Left cardiac atrium (tissue), 4 donors: ENCODE data around the gene PRRT1. TPM values are rescaled to one million over a fixed set of nuclear protein-coding genes. Genes with fewer than 3 reads are reported as not detected.
A peak's percentile ranks its signal among the peaks of the same experiment; 100 is the strongest.

Experiments
- ATAC-seq, 2 donors: fragments of 200-7000 bp; cut with Tn5 transposase; one replicate each; pipeline ENCODE4 v1.9.1; 2020; ENCODE audit warnings: mild to moderate bottlenecking in 2 of 2, moderate library complexity in 2 of 2
- DNase-seq: peaks from one replicate; pipeline ENCODE4 v3.0.0-alpha.2; 2020
- intact Hi-C, 2 donors: fragments of 100-400 bp; cut with DNase I; formaldehyde crosslinking; loops; one replicate each; pipeline versions ENCODE4 v1.14.1 to v1.15.1; 2022 to 2023
- total RNA-seq, 2 donors: library from RNA; stranded (reverse); fragmentation: NEBNext Ultra II Directional; extraction: Animal tissue kit (Norgen Biotek cat#: 25700); gene quantifications; one replicate each; pipeline ENCODE4 v1.2.1, GENCODE V29; 2021
- donor health status: DM: no; HTN: yes; CAD: no.
- donor health status: DM: no; HTN: yes; CAD: no; lungs with severe emphysema.
- donor health status: DM: yes; HTN: yes; CAD: no.
- donor health status: Dilated cardiomyopathy.

Gene PRRT1
- total RNA-seq, 2 donors from 2014 or later: 0.77 to 0.97 TPM

DNA sequence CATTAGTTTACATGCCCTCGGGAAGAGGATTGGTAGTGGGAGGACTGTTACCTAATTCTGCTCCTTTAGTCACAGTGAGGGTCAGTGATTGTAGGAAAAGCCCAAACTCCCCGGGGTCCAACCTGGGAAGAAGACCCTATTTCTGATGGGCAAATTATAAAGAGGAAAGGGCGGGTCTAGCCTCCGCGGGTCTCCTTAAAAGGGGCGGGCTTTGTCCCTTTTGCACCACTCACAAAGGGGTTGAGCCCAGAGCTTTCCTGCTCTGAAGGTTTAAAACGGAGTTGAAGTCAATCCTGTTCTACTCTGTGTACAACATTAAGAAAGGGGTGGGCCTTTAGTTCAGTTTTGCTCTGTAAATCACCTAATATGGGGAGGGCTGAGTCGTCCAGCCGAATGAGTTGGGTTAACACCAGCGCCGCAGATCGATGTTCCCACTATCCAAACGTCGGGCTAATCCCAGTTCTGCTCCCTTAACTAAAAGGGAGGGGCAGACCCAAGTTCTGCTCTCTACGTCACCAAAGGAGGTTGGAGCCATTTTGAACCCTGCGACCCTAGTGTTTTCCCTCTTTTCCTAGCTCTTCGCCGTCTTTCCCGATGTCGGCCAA lies 25.5 kb upstream of the PRRT1 start:
- DNase-seq (no peak), ATAC-seq (peak; percentile 13 to 22)
- intact Hi-C loops: no loop called here

DNA sequence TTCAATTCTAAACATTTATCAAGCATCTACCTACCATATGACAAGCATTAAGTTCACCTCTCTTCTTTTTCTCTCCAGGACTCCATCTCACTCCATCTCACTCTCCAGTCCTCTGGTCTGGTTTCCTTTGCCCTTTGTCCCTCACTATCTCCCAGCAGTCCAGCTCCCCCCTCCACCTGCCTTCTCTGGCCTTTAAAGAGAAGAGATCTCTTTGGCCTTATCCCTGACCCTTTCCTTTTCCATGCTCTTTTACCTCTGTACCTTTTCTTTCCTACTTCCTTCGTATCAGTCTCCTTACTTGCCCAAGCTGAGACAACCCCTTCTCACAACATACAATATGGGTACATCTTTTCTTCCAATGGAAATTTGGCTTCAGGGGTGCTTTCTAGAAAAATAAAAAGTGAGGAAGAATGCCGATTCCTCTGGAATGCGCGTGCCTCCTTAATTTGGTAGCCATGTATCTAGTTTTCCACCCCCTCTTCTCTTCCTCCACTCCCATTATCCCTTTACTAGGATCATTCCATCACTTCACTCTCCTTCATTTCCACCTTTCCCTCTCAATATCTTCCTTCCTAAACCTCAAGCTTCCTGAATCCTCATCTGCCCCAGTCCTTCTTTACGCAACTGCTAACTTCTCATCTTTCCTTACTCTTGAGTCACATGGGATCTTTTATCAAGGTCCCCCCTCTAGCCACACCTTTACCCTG lies 24.9 kb upstream of the PRRT1 start:
- ATAC-seq (peak in 1 of 2 donors; percentile 1), DNase-seq (no peak)
- intact Hi-C loops: no loop called here

DNA sequence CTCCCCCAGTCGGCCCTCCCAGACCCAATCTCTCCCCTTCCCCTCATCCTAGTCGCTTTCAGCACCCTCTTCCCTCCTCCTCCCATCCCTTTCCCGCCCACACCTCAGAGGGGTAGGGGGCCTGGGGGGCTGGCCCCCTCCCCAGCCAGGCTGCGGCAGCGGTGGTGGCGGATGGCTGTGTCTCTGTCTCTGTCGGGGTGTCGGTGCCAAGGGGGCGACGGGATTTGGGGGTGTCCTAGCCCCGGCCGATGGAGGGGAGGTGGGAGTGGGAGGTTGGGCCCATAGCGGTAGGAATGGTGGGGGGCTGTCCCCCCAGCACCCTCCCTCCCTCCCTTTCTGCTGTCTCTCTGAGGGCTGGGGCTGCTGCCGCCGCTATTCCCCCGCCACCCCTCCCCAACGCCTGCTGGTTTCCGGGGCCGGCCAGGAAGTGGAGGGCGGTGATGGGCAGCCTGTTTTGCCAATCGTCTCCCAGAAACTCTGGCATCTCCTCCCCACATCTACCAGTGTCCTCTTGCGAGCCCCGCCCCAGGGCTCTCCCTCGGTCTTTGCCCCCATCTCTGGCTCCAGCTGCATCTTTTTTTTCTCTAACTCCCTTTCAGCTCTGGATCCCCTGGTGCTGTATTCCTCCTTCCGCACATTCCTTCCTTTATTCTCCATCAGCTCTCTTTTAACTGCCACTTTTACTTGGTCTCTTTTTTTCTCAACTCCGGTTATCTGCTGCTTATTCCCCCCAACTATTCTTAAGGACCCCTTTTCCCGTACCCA lies 24.2 kb upstream of the PRRT1 start, which contains the start of gene AGPAT1:
Gene AGPAT1 (minus strand): TSS at position 374 of the 765 bp plus-strand sequence. CDS start 4,588 bp downstream, outside the sequence.
- peak; percentile 97 for DNase-seq
- intact Hi-C loops: no loop called here
- peak; percentile 73 to 78 for ATAC-seq

DNA sequence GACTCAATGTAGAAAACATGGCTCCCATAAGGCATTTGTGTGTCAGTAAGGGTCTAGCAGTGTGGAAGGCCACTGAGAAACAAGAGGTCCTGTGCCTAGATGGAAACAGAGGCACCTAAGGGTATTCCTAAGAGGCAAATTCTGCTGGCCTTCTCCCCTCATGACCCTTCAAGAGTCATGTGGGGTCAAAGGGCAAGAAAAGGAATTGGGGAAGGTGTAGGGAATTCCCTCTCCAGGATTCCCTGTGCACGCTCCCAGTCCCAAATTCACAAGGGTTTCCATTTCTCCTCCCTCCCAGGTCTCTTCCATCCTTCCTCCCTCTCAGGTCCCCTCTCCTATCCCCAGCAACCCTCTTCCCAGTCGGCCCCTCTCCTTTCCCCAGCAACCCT lies 23.6 kb upstream of the PRRT1 start:
- ATAC-seq: no peak
- no peak for DNase-seq
- intact Hi-C loops: no loop called here

DNA sequence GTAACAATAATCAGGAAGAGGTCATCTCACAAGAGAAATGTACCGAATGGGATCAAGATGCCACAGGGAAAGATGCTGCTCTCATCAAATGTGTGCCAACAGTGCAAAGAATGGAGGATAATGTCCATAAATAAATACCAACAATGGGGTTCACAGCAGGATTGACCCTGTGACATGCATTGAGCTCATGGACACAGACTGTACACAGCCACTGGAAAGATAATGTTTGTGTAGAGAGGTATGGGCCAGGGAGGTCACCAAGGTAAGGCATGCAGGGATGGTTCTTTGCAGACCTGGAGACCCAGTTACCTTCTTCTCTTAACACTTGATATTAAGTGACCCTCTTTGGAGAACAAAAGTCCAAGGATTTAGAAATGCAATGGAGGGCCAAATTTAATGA lies 22.7 kb upstream of the PRRT1 start:
- DNase-seq (no peak), ATAC-seq (no peak)
- intact Hi-C loops: no loop called here

DNA sequence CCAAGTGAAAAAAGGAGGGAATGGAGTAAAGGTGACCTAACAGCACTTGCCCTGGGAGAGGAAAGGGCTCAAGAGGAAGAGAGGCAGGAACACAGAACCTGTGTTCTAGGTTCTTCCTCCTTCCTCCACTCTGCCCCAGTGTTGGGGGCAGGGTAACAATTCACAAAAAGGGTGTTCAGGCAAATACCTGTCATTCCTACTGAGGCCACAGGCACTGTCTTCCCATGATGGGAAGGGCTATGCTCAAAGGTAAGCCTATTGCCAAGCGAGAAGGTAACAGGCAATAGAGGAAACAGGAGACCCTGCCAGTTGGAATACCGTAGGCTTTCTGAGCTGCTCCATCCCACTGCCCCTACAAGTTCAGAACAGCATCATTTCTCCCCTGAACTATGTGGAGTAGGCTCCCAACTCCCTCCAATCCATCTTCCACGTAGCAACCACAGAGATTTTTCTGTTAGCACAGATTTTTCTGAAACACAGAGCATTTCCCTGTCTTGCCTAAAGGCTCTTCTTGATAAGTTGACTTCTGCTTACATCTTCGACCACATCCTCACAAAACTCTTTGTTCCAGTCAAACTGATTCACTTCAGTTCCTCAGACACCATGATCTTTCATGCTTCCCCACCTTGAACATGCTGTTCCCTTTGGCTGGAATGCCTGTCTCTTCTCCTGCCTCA lies 21.4 kb upstream of the PRRT1 start:
- DNase-seq (no peak), ATAC-seq (no peak)
- intact Hi-C loops: no loop called here

DNA sequence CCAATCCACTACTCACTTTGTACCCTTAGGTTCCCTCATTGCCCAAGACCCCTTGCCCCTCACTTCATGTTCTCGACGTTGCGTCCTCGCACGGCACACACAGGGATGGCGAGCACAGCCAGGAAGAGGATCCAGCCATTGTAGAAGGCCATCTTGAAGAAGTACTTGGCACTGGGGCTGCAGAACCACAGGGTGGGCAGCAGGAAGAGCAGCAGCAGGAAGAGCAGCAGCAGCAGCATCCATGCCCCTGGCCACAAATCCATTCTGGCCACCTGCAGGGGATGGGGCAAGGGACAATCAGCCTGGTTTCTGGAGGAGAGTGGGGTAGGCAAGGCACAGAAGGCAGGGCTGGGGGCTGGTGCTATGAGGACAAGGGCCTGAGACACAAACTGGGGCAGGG lies 19.5 kb upstream of the PRRT1 start:
- ATAC-seq (no peak), DNase-seq (no peak)

DNA sequence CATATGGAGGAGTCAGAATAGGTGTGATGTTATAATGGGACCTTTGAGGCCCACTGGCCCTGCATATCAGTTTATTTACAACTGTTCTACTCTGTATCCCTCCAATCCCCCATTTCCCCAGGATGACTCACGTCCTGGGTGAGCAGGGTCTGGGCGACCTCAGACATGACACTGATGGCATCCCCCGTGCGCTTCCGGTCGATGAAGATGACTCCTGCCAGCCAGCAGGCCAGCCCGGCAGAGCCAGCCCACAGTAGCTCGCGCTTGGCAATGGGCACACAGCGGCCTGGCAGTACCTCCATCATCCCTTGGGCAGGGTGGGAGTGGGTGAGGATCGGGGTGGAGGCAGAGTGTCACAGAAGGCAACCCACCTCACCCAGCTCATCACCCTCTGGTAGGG lies 18.6 kb upstream of the PRRT1 start:
- ATAC-seq (no peak), DNase-seq (no peak)
- intact Hi-C loops: no loop called here

More for the DNA sequence above, 19.5 kb upstream of the PRRT1 start:
- intact Hi-C loops: no loop called here

DNA sequence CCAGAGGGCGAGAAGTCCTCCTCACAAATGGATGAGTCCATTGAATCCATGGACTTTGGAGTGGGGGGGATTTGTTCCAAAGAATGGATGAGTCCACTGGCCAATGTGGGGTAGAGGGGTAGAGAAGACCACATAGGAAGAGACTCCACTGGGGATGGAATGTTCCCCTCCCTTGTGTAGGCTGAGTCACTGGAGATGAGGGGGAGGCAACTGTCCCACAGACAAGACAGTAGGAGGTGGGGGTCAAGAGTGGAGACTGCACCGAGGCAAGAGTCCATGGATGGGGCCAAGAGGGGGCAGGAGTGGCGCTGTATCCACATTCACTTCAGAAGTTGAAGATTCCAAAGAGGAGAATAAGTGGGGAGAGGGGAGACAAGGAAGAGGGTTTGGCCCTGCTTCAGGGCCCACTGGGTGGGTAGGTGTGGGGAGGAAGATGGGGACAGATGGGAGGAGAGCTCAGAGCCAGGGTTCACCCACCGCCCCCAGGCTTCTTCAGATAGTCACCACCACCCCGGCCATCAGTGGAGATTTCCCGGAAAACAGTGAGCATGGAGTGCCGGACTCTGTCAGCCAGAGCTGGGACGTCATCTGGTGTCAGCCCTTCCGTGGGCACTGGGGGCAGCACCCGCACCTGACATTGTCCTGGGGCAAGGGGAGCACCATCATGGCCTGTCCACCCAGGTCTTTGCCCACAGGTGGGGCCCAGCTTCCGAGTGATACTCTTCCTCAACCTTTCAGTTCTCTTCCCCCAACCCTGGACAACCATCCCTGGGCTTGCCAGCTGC lies 17.3 kb upstream of the PRRT1 start:
- DNase-seq (no peak), ATAC-seq (peak in 1 of 2 donors; percentile 21)
- intact Hi-C loops: no loop called here

DNA sequence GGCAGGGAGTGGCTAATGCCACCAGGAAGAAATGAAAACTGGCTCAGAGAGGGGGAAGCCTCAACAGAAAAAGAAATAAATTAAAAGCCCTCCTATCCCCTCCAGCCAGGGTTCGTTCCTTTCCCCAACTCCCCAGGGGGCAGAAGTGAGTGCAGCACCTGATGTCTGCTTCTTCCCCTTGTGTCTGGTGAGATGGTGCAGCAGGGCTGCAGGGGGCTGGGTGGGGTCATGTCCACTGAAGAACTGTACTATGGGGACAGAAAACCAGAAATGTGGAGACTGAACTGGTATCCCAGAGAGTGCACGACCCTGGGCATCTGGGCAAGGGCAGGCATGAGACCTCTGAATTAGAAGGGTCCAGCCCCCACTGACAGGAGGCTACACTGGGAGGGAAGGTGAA lies 16.6 kb upstream of the PRRT1 start:
- ATAC-seq (no peak), DNase-seq (no peak)
- intact Hi-C loops: no loop called here

DNA sequence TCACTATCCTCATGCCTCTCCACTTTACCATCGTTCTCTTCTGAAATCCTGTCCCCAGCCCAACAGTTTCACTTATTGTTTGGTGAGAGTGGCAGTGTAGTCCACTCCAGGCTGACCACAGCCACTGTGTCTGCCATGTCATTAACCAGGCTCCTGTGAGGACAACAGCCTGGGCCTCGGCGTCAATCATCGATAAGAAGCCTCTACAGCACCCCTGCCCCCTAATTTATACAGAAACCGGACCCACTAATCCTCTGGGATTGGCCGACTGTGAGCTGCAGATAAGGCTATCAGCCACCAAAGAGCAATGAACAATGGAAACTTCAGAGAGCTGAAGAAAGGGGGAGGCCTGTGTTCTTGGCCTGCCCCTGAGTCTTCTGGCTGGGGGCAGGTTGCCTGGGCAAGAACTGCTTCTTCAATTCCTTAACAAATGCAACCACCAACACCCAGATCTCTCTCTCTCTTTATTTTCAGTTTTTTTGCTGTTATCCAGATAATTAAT lies 16.1 kb upstream of the PRRT1 start:
- intact Hi-C loops: no loop called here
- DNase-seq (no peak), ATAC-seq (no peak)

DNA sequence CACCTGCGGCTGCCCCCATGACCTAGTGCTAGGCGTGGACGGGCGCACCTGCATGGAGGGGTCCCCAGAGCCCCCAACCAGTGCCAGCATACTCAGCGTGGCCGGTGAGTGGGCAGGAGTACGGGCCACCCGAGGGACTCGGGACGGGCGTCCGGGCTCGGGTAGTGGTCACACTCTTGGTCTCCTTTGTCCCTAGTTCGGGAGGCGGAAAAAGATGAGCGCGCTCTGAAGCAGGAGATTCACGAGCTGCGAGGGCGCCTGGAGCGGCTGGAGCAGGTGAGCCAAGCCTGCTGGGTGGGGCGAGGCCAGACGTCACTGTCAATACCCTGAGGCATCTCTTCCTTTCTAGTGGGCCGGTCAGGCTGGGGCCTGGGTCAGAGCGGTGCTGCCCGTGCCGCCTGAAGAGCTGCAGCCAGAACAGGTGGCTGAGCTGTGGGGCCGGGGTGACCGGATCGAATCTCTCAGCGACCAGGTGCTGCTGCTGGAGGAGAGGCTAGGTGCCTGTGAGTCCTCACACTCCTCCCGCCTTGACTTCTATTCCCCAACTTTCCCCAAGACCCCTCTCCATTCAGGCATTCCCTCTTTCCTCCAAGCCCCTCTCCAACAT lies 15.5 kb upstream of the PRRT1 start:
- ATAC-seq (no peak), DNase-seq (no peak)
- intact Hi-C loops: no loop called here

DNA sequence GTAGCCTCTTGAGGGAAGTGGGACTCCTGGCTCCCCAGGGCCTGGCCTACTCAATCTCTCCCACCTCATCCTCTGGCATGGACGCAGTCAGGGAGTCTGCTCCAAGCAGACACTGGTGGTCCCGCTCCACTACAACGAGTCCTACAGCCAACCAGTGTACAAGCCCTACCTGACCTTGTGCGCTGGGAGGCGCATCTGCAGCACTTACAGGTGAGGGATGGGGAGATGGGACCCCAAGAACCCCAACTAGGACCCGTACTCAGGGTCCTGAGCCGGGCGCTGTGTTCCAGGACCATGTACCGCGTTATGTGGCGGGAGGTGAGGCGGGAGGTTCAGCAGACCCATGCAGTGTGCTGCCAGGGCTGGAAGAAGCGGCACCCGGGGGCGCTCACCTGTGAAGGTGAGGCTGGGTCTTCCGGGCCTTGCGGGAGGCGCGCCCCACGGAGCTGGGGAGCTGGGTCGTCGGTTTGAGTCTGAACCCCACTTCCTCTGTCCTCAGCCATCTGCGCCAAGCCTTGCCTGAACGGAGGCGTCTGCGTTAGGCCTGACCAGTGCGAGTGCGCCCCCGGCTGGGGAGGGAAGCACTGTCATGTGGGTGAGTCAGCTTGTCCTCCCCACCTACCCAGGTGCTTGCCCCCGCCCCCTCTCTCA lies 14.8 kb upstream of the PRRT1 start:
- ATAC-seq (no peak), DNase-seq (no peak)
- intact Hi-C loops: no loop called here

DNA sequence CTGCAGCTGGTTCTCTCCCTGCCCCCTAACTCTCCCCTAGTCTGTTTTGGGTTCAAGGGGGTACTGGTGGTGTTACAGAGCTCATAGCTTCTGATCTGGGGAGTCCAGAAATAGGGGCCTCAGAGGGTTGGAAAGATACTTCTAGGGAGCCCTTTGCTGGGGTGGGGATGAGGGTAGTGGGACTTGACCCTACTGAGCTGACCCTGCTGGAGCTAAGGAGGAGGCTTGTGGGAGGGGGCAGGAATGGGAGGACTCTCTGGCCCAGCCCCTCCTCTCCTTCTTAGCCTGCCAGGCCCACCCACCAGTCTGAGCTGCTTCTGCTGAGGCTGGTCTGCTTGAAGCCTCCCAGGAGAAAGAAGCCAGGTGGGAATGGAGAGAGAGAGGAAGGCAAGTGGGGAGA lies 12.6 kb upstream of the PRRT1 start, which contains the start of gene EGFL8:
Gene EGFL8 (plus strand): TSS at position 301 of the 400 bp plus-strand sequence. CDS start 1,571 bp downstream, outside the sequence.
- DNase-seq: no peak
- intact Hi-C loops: no loop called here
- ATAC-seq: no peak

DNA sequence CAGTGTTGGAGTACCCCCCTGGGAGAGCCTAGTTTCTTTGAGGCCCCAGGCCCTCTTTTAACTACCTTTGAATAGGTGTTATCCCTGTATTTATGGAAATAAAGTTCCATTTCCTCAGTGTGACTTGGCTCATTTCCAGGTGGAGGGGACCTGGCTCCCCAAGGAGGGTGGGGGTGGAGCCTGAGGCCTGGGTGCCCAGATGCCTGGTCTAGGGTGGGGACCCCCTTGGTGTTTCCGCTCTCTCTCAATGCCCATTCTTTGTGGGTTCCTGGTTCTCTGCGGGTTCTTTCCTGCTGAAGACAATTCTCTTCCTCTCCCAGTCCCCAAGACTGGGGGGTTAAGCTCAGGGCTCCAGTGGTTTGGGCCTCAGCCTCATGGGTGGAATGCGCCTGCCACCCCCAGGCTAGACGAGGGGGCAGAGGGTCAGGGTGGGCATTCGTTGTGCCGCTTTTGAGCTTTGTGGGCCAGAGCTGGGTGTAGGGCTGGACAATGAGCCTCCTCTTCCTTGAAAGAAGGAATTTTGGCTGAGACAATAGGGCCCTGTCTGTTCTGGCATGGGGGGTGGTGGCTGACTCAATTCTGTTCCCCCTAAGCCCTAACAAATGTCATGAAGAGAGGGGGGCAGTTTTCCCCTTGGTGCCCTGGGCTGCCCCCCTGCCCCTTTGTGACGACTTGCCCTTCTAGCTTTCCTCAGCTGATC lies 12.0 kb upstream of the PRRT1 start:
- DNase-seq: no peak
- intact Hi-C loops: no loop called here
- peak; percentile 14 to 44 for ATAC-seq

DNA sequence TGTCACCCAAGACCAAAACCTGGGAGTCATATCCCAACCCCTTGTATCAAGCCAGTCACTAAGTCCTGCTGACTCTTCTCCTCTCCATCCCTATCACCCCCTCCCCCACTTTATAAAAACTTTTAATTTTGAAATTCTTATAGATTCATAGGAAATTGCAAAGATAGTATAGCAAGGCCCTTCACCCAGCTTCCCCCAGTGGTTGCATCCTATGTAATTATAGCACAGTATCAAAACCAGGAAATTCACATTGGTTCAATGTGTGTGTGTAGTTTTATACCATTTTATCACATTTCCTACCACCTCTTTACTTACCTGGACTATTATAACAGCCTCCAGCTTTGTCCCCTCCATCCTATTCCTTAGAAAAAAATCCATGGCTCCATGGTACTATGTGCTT lies 6.3 kb upstream of the PRRT1 start:
- intact Hi-C loops: no loop called here
- DNase-seq: no peak
- ATAC-seq: no peak

DNA sequence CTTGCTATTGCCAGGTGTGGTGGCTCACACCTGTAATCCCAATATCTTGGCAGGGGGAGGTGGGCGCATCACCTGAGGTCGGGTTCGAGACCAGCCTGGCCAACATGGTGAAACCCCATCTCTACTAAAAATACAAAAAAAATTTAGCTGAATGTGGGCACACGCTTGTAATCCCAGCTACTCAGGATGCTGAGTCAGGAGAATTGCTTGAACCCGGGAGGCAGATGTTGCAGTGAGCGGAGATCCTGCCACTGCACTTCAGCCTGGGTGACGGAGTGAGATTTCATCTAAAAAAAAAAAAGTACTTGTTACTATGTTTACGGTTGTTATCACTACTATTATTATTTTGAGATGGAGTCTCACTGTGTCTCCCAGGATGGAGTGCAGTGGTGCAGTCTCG lies 5.2 kb upstream of the PRRT1 start:
- intact Hi-C loops: no loop called here

More for the DNA sequence above, 5.2 kb upstream of the PRRT1 start:
- ATAC-seq (no peak), DNase-seq (no peak)
